Testis (tissue), 2 donors: ENCODE measurements around the gene AFM.

Experiments
- CTCF ChIP-seq, 3 experiments: fragments of 450-650 bp in 2 of 3; fragments of 200-600 bp in 1 of 3; sonication (generic) in 1 of 3; IDR thresholded peaks; one replicate each; pipeline ENCODE4 v1.5.1; 2016 to 2019; ENCODE audit warnings: antibody characterized with exemption in 3 of 3, mild to moderate bottlenecking in 2 of 3, moderate library complexity in 1 of 3
- POLR2A ChIP-seq: fragments of 450-650 bp; IDR thresholded peaks from one replicate; pipeline ENCODE4 v1.6.1; 2017; ENCODE audit warnings: antibody characterized with exemption, mild to moderate bottlenecking, moderate library complexity

- no peak for TF ChIP-seq CTCF (IDR thresholded peaks at IDR 0.05)
- TF ChIP-seq POLR2A = no peak
These were observed 38.3 kb upstream of the AFM start for GRCh38 chr4:73443224-73443623.
